WTC11 (cell line): ENCODE measurements around the gene ZIC2. TPM values are rescaled to one million over a fixed set of nuclear protein-coding genes. Genes with fewer than 3 reads are reported as not detected.
A peak's percentile ranks its signal among the peaks of the same experiment; 100 is the strongest.

ENCODE experiments used
- ATAC-seq: fragments of 200-7000 bp; cut with Tn5 transposase; 2 replicates; pipeline ENCODE4 v1.10.0; 2021; ENCODE audit warnings: mild to moderate bottlenecking, moderate library complexity
- CTCF ChIA-PET: fragments of 300-600 bp; sonication (Branson Sonifier 250); formaldehyde crosslinking; loops from one replicate; lab custom pipeline; 2021; ENCODE audit warnings: antibody characterized with exemption; lab: Charles Lee
- POLR2A ChIA-PET: fragments of 350-600 bp; sonication (Branson Sonifier 250); formaldehyde crosslinking; loops from one replicate; lab custom pipeline; 2021; ENCODE audit warnings: antibody characterized with exemption; lab: Charles Lee
- DNase-seq: peaks from one replicate; pipeline ENCODE4 v3.0.0; 2021; ENCODE audit warnings: low spot score
- H3K27ac Mint-ChIP-seq: 2 replicates; pipeline ENCODE4 v1.8.0; 2021; ENCODE audit warnings: mixed read lengths
- H3K27me3 Mint-ChIP-seq: 2 replicates; pipeline ENCODE4 v1.8.0; 2021; ENCODE audit warnings: low read depth, mild to moderate bottlenecking, moderate library complexity, mixed read lengths
- H3K36me3 Mint-ChIP-seq: 2 replicates; pipeline ENCODE4 v1.8.0; 2021; ENCODE audit warnings: mixed read lengths
- H3K4me1 Mint-ChIP-seq: 2 replicates; pipeline ENCODE4 v1.8.0; 2022; ENCODE audit warnings: mixed read lengths
- H3K4me3 Mint-ChIP-seq: 2 replicates; pipeline ENCODE4 v1.8.0; 2021; ENCODE audit warnings: mild to moderate bottlenecking, moderate library complexity, mixed read lengths
- H3K9me3 Mint-ChIP-seq: 2 replicates; pipeline ENCODE4 v1.8.0; 2021; ENCODE audit warnings: mixed read lengths
- AFF4 ChIP-seq: sonication (generic); formaldehyde crosslinking; IDR thresholded peaks from 2 replicates; pipeline ENCODE4 v1.8.1; 2023; ENCODE audit warnings: mild to moderate bottlenecking, missing genetic modification reagents, borderline replicate concordance
- ARID4B ChIP-seq: sonication (generic); formaldehyde crosslinking; IDR thresholded peaks from 2 replicates; pipeline ENCODE4 v1.8.0; 2023; ENCODE audit warnings: missing genetic modification reagents, mild to moderate bottlenecking, borderline replicate concordance
- ATF6 ChIP-seq: sonication (generic); formaldehyde crosslinking; IDR thresholded peaks from 2 replicates; pipeline ENCODE4 v1.8.1; 2023; ENCODE audit warnings: mild to moderate bottlenecking, missing genetic modification reagents
- E2F1 ChIP-seq: sonication (generic); formaldehyde crosslinking; IDR thresholded peaks from 2 replicates; pipeline ENCODE4 v1.8.0; 2022; ENCODE audit warnings: mild to moderate bottlenecking, missing genetic modification reagents
- E2F5 ChIP-seq: sonication (generic); formaldehyde crosslinking; IDR thresholded peaks from 2 replicates; pipeline ENCODE4 v1.8.1; 2022; ENCODE audit warnings: mild to moderate bottlenecking, moderate library complexity, missing genetic modification reagents
- FOXK1 ChIP-seq: sonication (generic); formaldehyde crosslinking; IDR thresholded peaks from 2 replicates; pipeline ENCODE4 v1.8.0; 2022; ENCODE audit warnings: mild to moderate bottlenecking, moderate library complexity, missing genetic modification reagents
- FOXP4 ChIP-seq: sonication (generic); formaldehyde crosslinking; IDR thresholded peaks from 2 replicates; pipeline ENCODE4 v1.8.0; 2022; ENCODE audit warnings: mild to moderate bottlenecking, missing genetic modification reagents
- GABPB1 ChIP-seq: sonication (generic); formaldehyde crosslinking; IDR thresholded peaks from 2 replicates; pipeline ENCODE4 v1.8.1; 2023; ENCODE audit warnings: mild to moderate bottlenecking, missing genetic modification reagents
- JAZF1 ChIP-seq: fragments of 250-450 bp; sonication (Bioruptor Pico); IDR thresholded peaks from 2 replicates; pipeline ENCODE4 v1.9.0; 2021; ENCODE audit warnings: moderate library complexity, mild to moderate bottlenecking, inconsistent platforms
- MYBL2 ChIP-seq: sonication (generic); formaldehyde crosslinking; IDR thresholded peaks from 2 replicates; pipeline ENCODE4 v1.8.1; 2023; ENCODE audit warnings: mild to moderate bottlenecking, moderate library complexity, missing genetic modification reagents
- SMAD4 ChIP-seq: sonication (generic); formaldehyde crosslinking; IDR thresholded peaks from 2 replicates; pipeline ENCODE4 v1.8.0; 2022; ENCODE audit warnings: mild to moderate bottlenecking, missing genetic modification reagents
- TP53 ChIP-seq: sonication (generic); formaldehyde crosslinking; IDR thresholded peaks from 2 replicates; pipeline ENCODE4 v1.8.1; 2023; ENCODE audit warnings: mild to moderate bottlenecking, missing genetic modification reagents
- ZNF232 ChIP-seq: sonication (generic); formaldehyde crosslinking; IDR thresholded peaks from 2 replicates; pipeline ENCODE4 v1.8.0; 2022; ENCODE audit warnings: mild to moderate bottlenecking, missing genetic modification reagents
- total RNA-seq: library from RNA; stranded (reverse); gene quantifications from 3 replicates; pipeline ENCODE4 v1.2.3, GENCODE V29; 2021

Gene ZIC2
- total RNA-seq, 1 experiment from 2014 or later, result 344 TPM

GRCh38 chr13:99980201-99980823 is 1.3 kb upstream of the ZIC2 start (continued):
- TF ChIP-seq ARID4B, result peak; percentile 53; the same call in 1 of the 2 replicates
- no peak for TF ChIP-seq SMAD4 (CRISPR knock-in tag)
- 0 out of 2 replicates have a peak, but pooled peaks have one; percentile 17 for TF ChIP-seq GABPB1 (CRISPR knock-in tag)
- TF ChIP-seq FOXP4 (CRISPR knock-in tag), result 0 out of 2 replicates have a peak, but pooled peaks have one; percentile 17
- peak; percentile 31 for TF ChIP-seq TP53 (CRISPR knock-in tag)
- peak; percentile 82; the same call in 1 of the 2 replicates for TF ChIP-seq E2F5 (CRISPR knock-in tag)
- 0 out of 2 replicates have a peak, but pooled peaks have one; percentile 45 for TF ChIP-seq AFF4

- CTCF ChIA-PET, result interaction anchor here (0.6 to 2.7 kb wide), 12 partner anchors 10 to 529 kb away, joined by 3 to 11 read pairs (median 3); partner anchors contain the start of gene ZIC5
- H3K27ac Mint-ChIP-seq, result no peak overlapping the region
- TF ChIP-seq MYBL2 (no peak), ATF6 (CRISPR knock-in tag) (no peak), FOXK1 (peak; percentile 47; the same call in 1 of the 2 replicates), ZNF232 (CRISPR knock-in tag) (no peak), E2F1 (no peak), JAZF1 (CRISPR knock-in tag) (no peak), AFF4 (no peak)
Observed at GRCh38 chr13:99980824-99981734, 505 bp upstream of the ZIC2 start.

More at GRCh38 chr13:99980824-99981734, 505 bp upstream of the ZIC2 start:
- H3K4me3 Mint-ChIP-seq, result peak overlapping the region; percentile 68
- POLR2A ChIA-PET, result interaction anchor here (0.6 to 7.1 kb wide), 17 partner anchors 8 to 529 kb away, joined by 3 to 67 read pairs (median 5); partner anchors contain the start of genes CLYBL, PCCA and ZIC5
- H3K9me3 Mint-ChIP-seq, result no peaks in the 10 kb centered on the region
- H3K27me3 Mint-ChIP-seq, result peaks cover 34% of the 10 kb centered on the region
- peaks cover 32% of the 10 kb centered on the region for H3K36me3 Mint-ChIP-seq
- ATAC-seq (peak; percentile 9), DNase-seq (peak; percentile 79)
- peaks cover 32% of the 10 kb centered on the region for H3K4me1 Mint-ChIP-seq
